OCI-LY7 (cell line): ENCODE measurements around the gene VPS26B. TPM values are rescaled to one million over a fixed set of nuclear protein-coding genes. Genes with fewer than 3 reads are reported as not detected.
"Not testable (repeated sequence)": the region's sequence is repeated elsewhere in the genome, so short reads cannot be mapped to it uniquely, and the experiment has no call there.

Experiments
- BruUV-seq: library from RNA; stranded (reverse); fragments of 400-500 nt; replicated peaks from 2 replicates; lab custom pipeline; 2021; lab: Mats Ljungman, UMichigan
- CTCF ChIA-PET: fragments of 300-600 bp; sonication (Branson Sonifier 250); formaldehyde crosslinking; loops from one replicate; lab custom pipeline; 2022; ENCODE audit warnings: antibody characterized with exemption; ENCODE audit not compliant: unreplicated experiment; lab: Charles Lee
- POLR2A ChIA-PET: fragments of 300-600 bp; sonication (Branson Sonifier 250); formaldehyde crosslinking; loops from one replicate; lab custom pipeline; 2022; ENCODE audit warnings: antibody characterized with exemption; lab: Charles Lee
- DNase-seq: peaks from one replicate; pipeline ENCODE4 v3.0.0-alpha.2; 2015; ENCODE audit warnings: low spot score
- H2AFZ ChIP-seq: fragments of 200-600 bp; sonication (generic), shearing (Covaris generic); 2 replicates; pipeline ENCODE4 v1.6.1; 2014; ENCODE audit warnings: mild to moderate bottlenecking, antibody characterized with exemption, low read length, moderate library complexity
- H3K27ac ChIP-seq: fragments of 200-600 bp; sonication (generic); 2 replicates; pipeline ENCODE4 v1.5.1; 2014; ENCODE audit warnings: mixed run types, low read depth, mild to moderate bottlenecking, moderate library complexity, low read length, inconsistent platforms; ENCODE audit not compliant: poor library complexity, severe bottlenecking
- H3K36me3 ChIP-seq: fragments of 200-600 bp; sonication (generic); 2 replicates; pipeline ENCODE4 v1.6.1; 2014; ENCODE audit warnings: mild to moderate bottlenecking, antibody characterized with exemption, low read length, moderate library complexity, mixed read lengths; ENCODE audit not compliant: insufficient read depth
- H3K4me1 ChIP-seq: fragments of 200-600 bp; sonication (generic); 2 replicates; pipeline ENCODE4 v1.5.1; 2014; ENCODE audit warnings: mild to moderate bottlenecking, low read length; ENCODE audit not compliant: insufficient read depth, poor library complexity, severe bottlenecking
- H3K4me2 ChIP-seq: fragments of 200-600 bp; sonication (generic); 2 replicates; pipeline ENCODE4 v1.6.1; 2014; ENCODE audit warnings: mild to moderate bottlenecking, low read length
- H3K4me3 ChIP-seq: fragments of 200-600 bp; sonication (generic); 2 replicates; pipeline ENCODE4 v1.5.1; 2014; ENCODE audit warnings: mild to moderate bottlenecking, low read depth, low read length; ENCODE audit not compliant: poor library complexity, severe bottlenecking
- H3K79me2 ChIP-seq: fragments of 200-600 bp; sonication (generic); 2 replicates; pipeline ENCODE4 v1.6.1; 2016; ENCODE audit warnings: low read depth, mild to moderate bottlenecking, low read length, moderate library complexity, mixed read lengths; ENCODE audit not compliant: insufficient read depth
- H3K9me2 ChIP-seq: fragments of 200-600 bp; sonication (generic); 2 replicates; pipeline ENCODE4 v1.6.1; 2016; ENCODE audit warnings: mild to moderate bottlenecking, low read length, mixed read lengths; ENCODE audit not compliant: insufficient read depth
- H3K9me3 ChIP-seq: fragments of 200-600 bp; sonication (generic); 2 replicates; pipeline ENCODE4 v1.6.1; 2014; ENCODE audit warnings: mild to moderate bottlenecking, mixed run types, low read length, mixed read lengths
- H4K20me1 ChIP-seq: fragments of 200-600 bp; sonication (generic); 2 replicates; pipeline ENCODE4 v1.6.1; 2014; ENCODE audit warnings: mild to moderate bottlenecking, antibody characterized with exemption, low read length, moderate library complexity, mixed read lengths; ENCODE audit not compliant: insufficient read depth
- EZH2phosphoT487 ChIP-seq: fragments of 200-600 bp; sonication (generic); IDR thresholded peaks from 2 replicates; pipeline ENCODE4 v1.6.1; 2018; ENCODE audit warnings: low read depth, borderline replicate concordance, mild to moderate bottlenecking, mixed run types, antibody characterized with exemption, low read length, moderate library complexity, mixed read lengths
- intact Hi-C: fragments of 100-400 bp; cut with micrococcal nuclease; formaldehyde crosslinking; loops from one replicate; pipeline ENCODE4 v1.10.0; 2022; ENCODE audit not compliant: unreplicated experiment
- total RNA-seq, 2 experiments: library from RNA; depleted of rRNA in 1 of 2; stranded (reverse); fragments of >200 nt in 1 of 2; shearing (Covaris generic) in 1 of 2; gene quantifications; 2 replicates each; pipeline ENCODE4 v1.2.3, GENCODE V29; 2014 to 2022
- TF ChIP-seq, protein P1 (sequence below): fragments of 200-600 bp; sonication (generic); conservative IDR thresholded peaks from 2 replicates; pipeline ENCODE4 v1.5.1; 2014; ENCODE audit warnings: mild to moderate bottlenecking, antibody characterized with exemption, low read length, moderate library complexity, mixed read lengths

Gene VPS26B
- total RNA-seq, 2 experiments from 2014 or later, result 24.9 to 25.1 TPM

DNA sequence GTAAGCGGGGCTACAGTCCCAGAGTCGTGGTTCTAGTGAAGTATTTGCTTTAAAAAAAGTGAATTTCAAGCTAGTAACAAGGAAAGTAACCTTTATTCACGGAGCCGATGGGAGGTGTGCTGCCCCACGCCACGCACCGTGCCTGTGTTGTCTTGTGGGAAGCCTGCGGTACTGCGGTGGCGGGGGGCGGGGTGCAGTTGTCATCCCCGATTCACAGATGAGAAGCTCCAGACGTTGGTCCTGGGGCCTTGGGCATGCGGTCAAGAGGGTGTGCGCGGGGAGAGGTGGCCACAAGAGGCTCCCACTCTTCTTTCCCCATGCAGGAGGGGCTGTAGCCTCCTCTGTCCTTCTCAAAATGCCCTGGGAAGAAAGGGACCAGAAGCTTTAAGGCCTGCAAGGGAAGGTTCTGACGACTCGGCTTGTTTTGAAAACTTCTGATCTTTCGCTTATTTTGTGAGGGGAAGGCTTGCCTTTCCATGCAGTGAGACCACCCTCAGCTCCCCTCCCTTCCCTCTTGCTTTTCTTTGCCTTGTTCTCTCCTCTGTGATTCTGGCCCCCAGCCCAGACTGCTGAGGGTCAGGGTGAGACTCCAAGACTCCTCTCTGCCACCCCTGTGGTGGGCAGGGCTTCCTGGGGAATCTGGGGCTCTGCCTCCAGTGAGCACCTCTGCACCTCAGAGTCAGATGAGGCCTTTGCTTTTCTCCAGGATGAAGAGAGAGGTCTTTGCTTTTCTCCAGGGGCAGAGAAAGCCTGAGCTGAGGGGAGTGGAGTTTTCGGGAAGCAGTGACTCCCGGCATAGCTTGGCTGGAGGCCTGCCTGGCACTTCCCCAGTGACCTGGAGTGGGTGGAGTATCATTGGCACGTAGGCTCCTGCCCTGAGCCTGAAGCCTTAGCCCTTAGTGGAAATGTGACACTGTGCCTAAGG lies 57.9 kb downstream of the VPS26B start:
- no peak for DNase-seq
- Histone ChIP-seq H4K20me1 (no peaks in the 10 kb centered on the region), H3K4me2 (no peak overlapping the region), H3K27ac (no peak overlapping the region), H3K9me3 (no peaks in the 10 kb centered on the region), H3K79me2 (no peaks in the 10 kb centered on the region), H3K4me3 (no peak overlapping the region), H3K4me1 (no peaks in the 10 kb centered on the region), H2AFZ (no peak overlapping the region), H3K36me3 (no peaks in the 10 kb centered on the region), H3K9me2 (no peaks in the 10 kb centered on the region)
- POLR2A ChIA-PET, result no interaction called here
- no TSS peak for BruUV-seq
- CTCF ChIA-PET, result no interaction called here
- TF ChIP-seq, protein P1, sequence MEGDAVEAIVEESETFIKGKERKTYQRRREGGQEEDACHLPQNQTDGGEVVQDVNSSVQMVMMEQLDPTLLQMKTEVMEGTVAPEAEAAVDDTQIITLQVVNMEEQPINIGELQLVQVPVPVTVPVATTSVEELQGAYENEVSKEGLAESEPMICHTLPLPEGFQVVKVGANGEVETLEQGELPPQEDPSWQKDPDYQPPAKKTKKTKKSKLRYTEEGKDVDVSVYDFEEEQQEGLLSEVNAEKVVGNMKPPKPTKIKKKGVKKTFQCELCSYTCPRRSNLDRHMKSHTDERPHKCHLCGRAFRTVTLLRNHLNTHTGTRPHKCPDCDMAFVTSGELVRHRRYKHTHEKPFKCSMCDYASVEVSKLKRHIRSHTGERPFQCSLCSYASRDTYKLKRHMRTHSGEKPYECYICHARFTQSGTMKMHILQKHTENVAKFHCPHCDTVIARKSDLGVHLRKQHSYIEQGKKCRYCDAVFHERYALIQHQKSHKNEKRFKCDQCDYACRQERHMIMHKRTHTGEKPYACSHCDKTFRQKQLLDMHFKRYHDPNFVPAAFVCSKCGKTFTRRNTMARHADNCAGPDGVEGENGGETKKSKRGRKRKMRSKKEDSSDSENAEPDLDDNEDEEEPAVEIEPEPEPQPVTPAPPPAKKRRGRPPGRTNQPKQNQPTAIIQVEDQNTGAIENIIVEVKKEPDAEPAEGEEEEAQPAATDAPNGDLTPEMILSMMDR, result no peak
- TF ChIP-seq EZH2phosphoT487, result no peak
- intact Hi-C loops, result no loop called here

DNA sequence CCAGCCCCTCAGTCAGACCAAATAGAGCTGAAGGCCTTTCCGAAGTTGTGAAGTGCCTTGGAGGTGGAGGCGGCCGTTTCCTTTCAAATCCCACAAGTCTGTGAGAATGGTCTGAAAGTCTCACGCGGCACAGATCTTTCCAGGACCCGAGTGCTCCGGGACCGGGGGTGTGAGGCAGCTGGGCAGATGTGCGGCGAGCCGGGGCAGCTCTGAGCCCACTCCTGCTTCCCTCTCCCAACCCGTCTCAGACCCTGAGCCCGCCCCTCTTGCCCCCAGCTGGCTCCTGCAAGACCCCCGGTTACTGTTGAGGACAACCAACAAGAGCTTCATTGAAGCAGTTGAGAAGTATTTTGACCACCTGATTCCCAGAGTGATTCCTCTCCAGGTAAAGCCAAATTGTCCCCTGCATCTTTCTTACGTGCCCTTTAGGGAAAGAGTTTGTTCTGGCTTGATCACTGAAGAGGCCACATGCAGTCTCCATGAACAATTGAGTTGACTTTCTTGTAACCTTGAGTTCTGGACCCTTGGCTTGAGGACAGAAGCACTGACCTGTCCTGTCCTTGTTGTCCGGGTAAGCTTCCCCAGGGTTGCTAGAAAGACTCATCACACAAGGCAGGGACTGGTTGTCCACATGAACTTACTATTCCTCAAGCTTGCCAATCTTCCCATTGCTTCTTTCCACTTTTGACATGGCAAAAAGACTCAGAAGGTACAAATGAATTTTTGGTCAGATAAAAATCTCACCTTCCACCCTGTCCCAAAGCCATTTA lies 59.2 kb downstream of the VPS26B start:
- Histone ChIP-seq H3K79me2 (no peaks in the 10 kb centered on the region), H3K4me2 (no peak overlapping the region), H3K4me1 (no peaks in the 10 kb centered on the region), H3K9me2 (no peaks in the 10 kb centered on the region), H3K36me3 (no peaks in the 10 kb centered on the region), H3K4me3 (no peak overlapping the region), H3K27ac (no peak overlapping the region), H2AFZ (no peak overlapping the region), H4K20me1 (no peaks in the 10 kb centered on the region), H3K9me3 (no peaks in the 10 kb centered on the region)
- no peak for TF ChIP-seq EZH2phosphoT487
- TF ChIP-seq, protein P1, result no peak
- DNase-seq, result no peak
- intact Hi-C loops, result no loop called here
- ChIA-PET CTCF (no interaction called here), POLR2A (no interaction called here)
- no TSS peak for BruUV-seq

DNA sequence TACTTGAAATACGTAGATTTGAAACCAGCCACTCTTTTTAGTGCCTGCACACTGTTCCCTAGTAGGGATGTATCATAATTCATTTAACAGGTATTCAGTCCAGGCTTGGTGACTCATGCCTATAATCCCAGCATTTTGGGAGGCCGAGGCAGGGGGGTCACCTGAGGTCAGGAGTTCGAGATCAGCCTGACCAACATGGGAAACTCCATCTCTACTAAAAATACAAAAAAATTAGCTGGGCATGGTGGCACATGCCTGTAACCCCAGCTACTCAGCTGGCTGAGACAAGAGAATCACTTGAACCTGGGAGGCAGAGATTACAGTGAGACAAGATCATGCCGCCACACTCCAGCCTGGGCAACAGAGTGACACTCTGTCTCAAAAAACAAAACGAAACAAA lies 59.9 kb downstream of the VPS26B start:
- H3K9me3 ChIP-seq, BruUV-seq, intact Hi-C loops, H3K4me2 ChIP-seq, POLR2A ChIA-PET, H3K36me3 ChIP-seq, H3K9me2 ChIP-seq, H3K79me2 ChIP-seq, H3K4me3 ChIP-seq, CTCF ChIA-PET, H3K27ac ChIP-seq, H4K20me1 ChIP-seq, DNase-seq, H2AFZ ChIP-seq, H3K4me1 ChIP-seq: not testable (repeated sequence)
